ENCODE results near the gene CACFD1. TPM values are rescaled to one million over a fixed set of nuclear protein-coding genes. Genes with fewer than 3 reads are reported as not detected.

The CACFD1 gene
- total RNA-seq, 1 experiment from 2014 or later: 6.9 TPM

DNA sequence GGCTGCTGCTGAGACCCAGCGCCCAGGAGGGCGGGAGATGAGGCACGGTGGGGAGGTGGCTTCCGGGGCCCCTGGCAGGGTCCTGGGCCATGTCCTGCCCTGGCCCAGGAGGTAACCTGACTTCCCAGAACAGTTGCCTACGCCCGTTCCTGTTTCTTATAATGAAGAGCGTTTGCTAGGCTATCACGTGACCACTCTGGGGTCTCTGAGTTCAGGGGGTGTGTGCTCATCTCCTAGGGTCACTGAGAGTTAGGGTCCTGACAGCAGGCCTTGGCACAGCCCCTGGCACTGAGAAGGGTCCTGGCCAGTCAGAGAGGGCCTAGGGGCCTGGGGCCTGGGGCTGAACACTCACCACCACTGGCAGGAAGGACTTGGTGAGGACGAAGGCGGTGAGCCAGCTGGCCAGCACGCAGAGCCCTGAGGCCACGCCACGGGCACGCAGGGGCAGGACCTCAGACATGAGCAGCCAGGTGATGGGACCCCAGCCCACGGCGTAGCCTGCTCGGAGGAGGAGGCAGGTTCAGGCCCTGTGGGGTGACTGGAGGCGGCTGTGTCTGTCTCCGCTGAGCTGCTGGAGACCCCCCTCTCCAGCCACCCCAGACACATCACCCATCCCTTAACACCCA lies 13.1 kb downstream of the CACFD1 start:
- ATAC-seq (no peak), DNase-seq (ENCODE audit: low read depth, low spot score) (no peak)
- H3K4me3 ChIP-seq (replicated peaks in 1 of 2; ENCODE audit: low read depth in 1 of 2, low read length in 2 of 2): no peak overlapping the region
- TF ChIP-seq POLR2A (IDR thresholded peaks at IDR 0.05; ENCODE audit: borderline replicate concordance, extremely low read depth, insufficient read depth, insufficient read length) (no peak), JUND (IDR thresholded peaks at IDR 0.05) (no peak), EGR1 (IDR thresholded peaks at IDR 0.05; ENCODE audit: low read depth) (no peak), RAD21 (IDR thresholded peaks at IDR 0.05; ENCODE audit: low read depth) (no peak), ELF1 (IDR thresholded peaks at IDR 0.05; ENCODE audit: borderline replicate concordance, low read depth) (no peak), SRF (IDR thresholded peaks at IDR 0.05; ENCODE audit: low read depth) (no peak), CEBPB (IDR thresholded peaks at IDR 0.05; ENCODE audit: low read depth) (no peak), SP1 (IDR thresholded peaks at IDR 0.05; ENCODE audit: low read depth) (no peak), YY1 (IDR thresholded peaks at IDR 0.05; ENCODE audit: extremely low read depth, insufficient replicate concordance, low read depth, low read length) (no peak), ZFX (IDR thresholded peaks at IDR 0.05) (no peak)
- TF ChIP-seq, protein P1, sequence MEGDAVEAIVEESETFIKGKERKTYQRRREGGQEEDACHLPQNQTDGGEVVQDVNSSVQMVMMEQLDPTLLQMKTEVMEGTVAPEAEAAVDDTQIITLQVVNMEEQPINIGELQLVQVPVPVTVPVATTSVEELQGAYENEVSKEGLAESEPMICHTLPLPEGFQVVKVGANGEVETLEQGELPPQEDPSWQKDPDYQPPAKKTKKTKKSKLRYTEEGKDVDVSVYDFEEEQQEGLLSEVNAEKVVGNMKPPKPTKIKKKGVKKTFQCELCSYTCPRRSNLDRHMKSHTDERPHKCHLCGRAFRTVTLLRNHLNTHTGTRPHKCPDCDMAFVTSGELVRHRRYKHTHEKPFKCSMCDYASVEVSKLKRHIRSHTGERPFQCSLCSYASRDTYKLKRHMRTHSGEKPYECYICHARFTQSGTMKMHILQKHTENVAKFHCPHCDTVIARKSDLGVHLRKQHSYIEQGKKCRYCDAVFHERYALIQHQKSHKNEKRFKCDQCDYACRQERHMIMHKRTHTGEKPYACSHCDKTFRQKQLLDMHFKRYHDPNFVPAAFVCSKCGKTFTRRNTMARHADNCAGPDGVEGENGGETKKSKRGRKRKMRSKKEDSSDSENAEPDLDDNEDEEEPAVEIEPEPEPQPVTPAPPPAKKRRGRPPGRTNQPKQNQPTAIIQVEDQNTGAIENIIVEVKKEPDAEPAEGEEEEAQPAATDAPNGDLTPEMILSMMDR (IDR thresholded peaks at IDR 0.05 in 2 of 3, conservative IDR thresholded peaks at IDR 0.05 in 1 of 3; ENCODE audit: borderline replicate concordance in 1 of 3, insufficient read depth in 1 of 3, low read depth in 2 of 3, low read length in 2 of 3): no peak
- TF ChIP-seq, protein P2, sequence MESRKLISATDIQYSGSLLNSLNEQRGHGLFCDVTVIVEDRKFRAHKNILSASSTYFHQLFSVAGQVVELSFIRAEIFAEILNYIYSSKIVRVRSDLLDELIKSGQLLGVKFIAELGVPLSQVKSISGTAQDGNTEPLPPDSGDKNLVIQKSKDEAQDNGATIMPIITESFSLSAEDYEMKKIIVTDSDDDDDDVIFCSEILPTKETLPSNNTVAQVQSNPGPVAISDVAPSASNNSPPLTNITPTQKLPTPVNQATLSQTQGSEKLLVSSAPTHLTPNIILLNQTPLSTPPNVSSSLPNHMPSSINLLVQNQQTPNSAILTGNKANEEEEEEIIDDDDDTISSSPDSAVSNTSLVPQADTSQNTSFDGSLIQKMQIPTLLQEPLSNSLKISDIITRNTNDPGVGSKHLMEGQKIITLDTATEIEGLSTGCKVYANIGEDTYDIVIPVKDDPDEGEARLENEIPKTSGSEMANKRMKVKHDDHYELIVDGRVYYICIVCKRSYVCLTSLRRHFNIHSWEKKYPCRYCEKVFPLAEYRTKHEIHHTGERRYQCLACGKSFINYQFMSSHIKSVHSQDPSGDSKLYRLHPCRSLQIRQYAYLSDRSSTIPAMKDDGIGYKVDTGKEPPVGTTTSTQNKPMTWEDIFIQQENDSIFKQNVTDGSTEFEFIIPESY (IDR thresholded peaks at IDR 0.05; ENCODE audit: extremely low read depth, insufficient replicate concordance, low read length): no peak
- TF ChIP-seq, protein P3, sequence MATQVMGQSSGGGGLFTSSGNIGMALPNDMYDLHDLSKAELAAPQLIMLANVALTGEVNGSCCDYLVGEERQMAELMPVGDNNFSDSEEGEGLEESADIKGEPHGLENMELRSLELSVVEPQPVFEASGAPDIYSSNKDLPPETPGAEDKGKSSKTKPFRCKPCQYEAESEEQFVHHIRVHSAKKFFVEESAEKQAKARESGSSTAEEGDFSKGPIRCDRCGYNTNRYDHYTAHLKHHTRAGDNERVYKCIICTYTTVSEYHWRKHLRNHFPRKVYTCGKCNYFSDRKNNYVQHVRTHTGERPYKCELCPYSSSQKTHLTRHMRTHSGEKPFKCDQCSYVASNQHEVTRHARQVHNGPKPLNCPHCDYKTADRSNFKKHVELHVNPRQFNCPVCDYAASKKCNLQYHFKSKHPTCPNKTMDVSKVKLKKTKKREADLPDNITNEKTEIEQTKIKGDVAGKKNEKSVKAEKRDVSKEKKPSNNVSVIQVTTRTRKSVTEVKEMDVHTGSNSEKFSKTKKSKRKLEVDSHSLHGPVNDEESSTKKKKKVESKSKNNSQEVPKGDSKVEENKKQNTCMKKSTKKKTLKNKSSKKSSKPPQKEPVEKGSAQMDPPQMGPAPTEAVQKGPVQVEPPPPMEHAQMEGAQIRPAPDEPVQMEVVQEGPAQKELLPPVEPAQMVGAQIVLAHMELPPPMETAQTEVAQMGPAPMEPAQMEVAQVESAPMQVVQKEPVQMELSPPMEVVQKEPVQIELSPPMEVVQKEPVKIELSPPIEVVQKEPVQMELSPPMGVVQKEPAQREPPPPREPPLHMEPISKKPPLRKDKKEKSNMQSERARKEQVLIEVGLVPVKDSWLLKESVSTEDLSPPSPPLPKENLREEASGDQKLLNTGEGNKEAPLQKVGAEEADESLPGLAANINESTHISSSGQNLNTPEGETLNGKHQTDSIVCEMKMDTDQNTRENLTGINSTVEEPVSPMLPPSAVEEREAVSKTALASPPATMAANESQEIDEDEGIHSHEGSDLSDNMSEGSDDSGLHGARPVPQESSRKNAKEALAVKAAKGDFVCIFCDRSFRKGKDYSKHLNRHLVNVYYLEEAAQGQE (IDR thresholded peaks at IDR 0.05; ENCODE audit: low read depth): no peak
- no peaks in the 10 kb centered on the region for H3K9me3 ChIP-seq (ENCODE audit: control insufficient read depth in 1 of 2, insufficient read depth in 1 of 2, low read depth in 1 of 2, low read length in 2 of 2)
- H3K4me2 ChIP-seq (ENCODE audit: low read length): no peak overlapping the region
- peaks cover 2% of the 10 kb centered on the region in 2 experiments; a peak in 3 of 4 replicates for H3K4me1 ChIP-seq (ENCODE audit: control insufficient read depth in 1 of 2, insufficient read depth in 2 of 2, low read length in 2 of 2)
- H3K27me3 ChIP-seq (ENCODE audit: insufficient read depth, low read length): no peaks in the 10 kb centered on the region
- H4K20me1 ChIP-seq (ENCODE audit: insufficient read depth): no peaks in the 10 kb centered on the region
- CTCF ChIA-PET: no interaction called here
- H3K79me2 ChIP-seq (ENCODE audit: insufficient read depth, low read length): peaks cover 1% of the 10 kb centered on the region; the same call in 1 of the 2 replicates
- no peak overlapping the region for H3K9ac ChIP-seq (ENCODE audit: low read length)
- no peak overlapping the region for H2AFZ ChIP-seq (ENCODE audit: low read depth, low read length, poor library complexity, severe bottlenecking)
- intact Hi-C loops (cut with micrococcal nuclease): no loop called here
- no peaks in the 10 kb centered on the region for H3K9me2 ChIP-seq (ENCODE audit: insufficient read depth)
- BruUV-seq (replicated peaks): no TSS peak
- POLR2A ChIA-PET: no interaction called here
- H3K27ac ChIP-seq (ENCODE audit: low read depth, low read length): no peak overlapping the region
- H3K36me3 ChIP-seq (ENCODE audit: control insufficient read depth in 1 of 2, insufficient read depth in 2 of 2, low read length in 2 of 2): no peaks in the 10 kb centered on the region
- RAD21 ChIA-PET (ENCODE audit: low non-redundant PET in 1 of 2, low total read pairs in 2 of 2, uncharacterized antibody in 2 of 2, unreplicated experiment in 2 of 2): no interaction called here
